NCI-H226 (cell line): ENCODE data around the gene GRID1.

Source experiments
- DNase-seq: peaks from one replicate; pipeline ENCODE4 v3.0.0-alpha.2; 2015

The GRID1 gene

GRCh38 chr10:85623342-85623741 is 743.3 kb downstream of the GRID1 start:
- DNase-seq = no peak

- DNase-seq = no peak
These were observed 744.2 kb downstream of the GRID1 start for GRCh38 chr10:85622425-85622824.

GRCh38 chr10:85621562-85621961 is 745.0 kb downstream of the GRID1 start:
- no peak for DNase-seq

GRCh38 chr10:85620807-85621206 is 745.8 kb downstream of the GRID1 start:
- DNase-seq = no peak

GRCh38 chr10:85619832-85620231 is 746.8 kb downstream of the GRID1 start:
- DNase-seq = no peak

GRCh38 chr10:85618841-85619240 is 747.8 kb downstream of the GRID1 start:
- DNase-seq = no peak

- DNase-seq = no peak
These were observed 748.6 kb downstream of the GRID1 start for GRCh38 chr10:85617751-85618546.

- DNase-seq = no peak
These were observed 751.0 kb downstream of the GRID1 start for GRCh38 chr10:85615556-85615955.

GRCh38 chr10:85614981-85615380 is 751.6 kb downstream of the GRID1 start:
- no peak for DNase-seq

GRCh38 chr10:85614566-85614965 is 752.0 kb downstream of the GRID1 start:
- no peak for DNase-seq

GRCh38 chr10:85613391-85613790 is 753.2 kb downstream of the GRID1 start:
- no peak for DNase-seq

- no peak for DNase-seq
These were observed 753.8 kb downstream of the GRID1 start for GRCh38 chr10:85612833-85613232.

- DNase-seq = no peak
These were observed 754.2 kb downstream of the GRID1 start for GRCh38 chr10:85612378-85612775.

- no peak for DNase-seq
These were observed 754.7 kb downstream of the GRID1 start for GRCh38 chr10:85611746-85612377.

- DNase-seq = no peak
These were observed 755.4 kb downstream of the GRID1 start for GRCh38 chr10:85611093-85611740.

- no peak for DNase-seq
These were observed 756.1 kb downstream of the GRID1 start for GRCh38 chr10:85610381-85611092.

- DNase-seq = no peak
These were observed 757.1 kb downstream of the GRID1 start for GRCh38 chr10:85609509-85609908.

- no peak for DNase-seq
These were observed 757.9 kb downstream of the GRID1 start for GRCh38 chr10:85608706-85609105.

- no peak for DNase-seq
These were observed 759.4 kb downstream of the GRID1 start for GRCh38 chr10:85607043-85607695.

GRCh38 chr10:85606401-85606800 is 760.2 kb downstream of the GRID1 start:
- DNase-seq = no peak

GRCh38 chr10:85604884-85605283 is 761.7 kb downstream of the GRID1 start:
- DNase-seq = no peak

- DNase-seq = no peak
These were observed 762.4 kb downstream of the GRID1 start for GRCh38 chr10:85604136-85604725.
